KOPT-K1 (cell line): ENCODE results near the gene SH3D21.
A peak's percentile ranks its signal among the peaks of the same experiment; 100 is the strongest.

Source experiments
- H3K27ac ChIP-seq: fragments of 200-600 bp; sonication (generic); 2 replicates; pipeline ENCODE4 v1.5.1; 2016; ENCODE audit warnings: antibody characterized with exemption, mild to moderate bottlenecking, low read depth, low read length; ENCODE audit not compliant: poor library complexity, severe bottlenecking
- H3K36me3 ChIP-seq: fragments of 200-600 bp; sonication (generic); 2 replicates; pipeline ENCODE4 v1.5.1; 2017; ENCODE audit warnings: antibody characterized with exemption, mild to moderate bottlenecking, low read length, moderate library complexity; ENCODE audit not compliant: insufficient read depth
- H3K9me3 ChIP-seq: fragments of 200-600 bp; sonication (generic); 2 replicates; pipeline ENCODE4 v1.5.1; 2017; ENCODE audit warnings: antibody characterized with exemption, low read length, mild to moderate bottlenecking; ENCODE audit not compliant: insufficient read depth, poor library complexity, severe bottlenecking

SH3D21 gene

DNA sequence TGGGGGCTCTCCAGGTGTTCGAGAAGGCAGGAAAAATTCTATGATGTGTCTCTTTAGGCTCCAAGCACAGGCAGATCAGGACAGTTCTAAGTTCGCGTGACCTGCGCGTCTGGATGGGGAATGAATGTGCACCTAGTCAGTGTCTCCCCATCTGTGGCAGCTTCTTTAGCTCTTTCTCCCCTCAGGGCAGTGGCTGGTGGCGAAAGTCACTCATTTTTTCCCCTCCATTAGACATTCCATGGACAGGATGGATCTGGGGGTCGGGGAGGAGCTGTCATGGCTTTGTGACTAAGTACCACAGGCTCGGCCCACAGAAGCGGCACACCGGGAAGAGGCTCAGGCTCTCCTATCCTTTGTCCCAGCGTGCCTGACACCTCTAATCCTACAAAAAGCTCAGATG, 48.3 kb downstream of the SH3D21 start:
- H3K36me3 ChIP-seq = peaks cover 45% of the 10 kb centered on the region
- H3K27ac ChIP-seq = no peak overlapping the region
- H3K9me3 ChIP-seq = no peaks in the 10 kb centered on the region

DNA sequence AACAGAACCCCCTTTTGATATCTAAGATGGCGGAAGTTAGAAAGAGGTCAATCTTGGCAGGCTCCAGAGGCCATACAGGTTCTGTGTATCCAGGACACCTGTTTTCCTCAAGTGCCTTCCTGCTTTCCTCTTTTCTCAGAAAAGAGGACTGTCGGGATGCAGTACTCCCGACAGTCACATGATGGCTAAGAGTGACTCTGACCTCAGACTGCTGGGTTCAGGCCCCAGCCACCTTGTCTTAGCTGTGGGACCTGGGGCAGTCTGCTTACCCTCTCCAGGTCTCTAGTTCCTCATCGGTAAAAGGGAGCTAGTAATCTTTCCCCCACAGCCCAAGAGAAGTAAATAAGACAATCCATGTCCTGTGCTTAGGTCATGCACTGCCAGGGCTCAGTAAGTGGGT, 49.6 kb downstream of the SH3D21 start:
- H3K36me3 ChIP-seq = peaks cover 51% of the 10 kb centered on the region
- no peaks in the 10 kb centered on the region for H3K9me3 ChIP-seq
- H3K27ac ChIP-seq = no peak overlapping the region

DNA sequence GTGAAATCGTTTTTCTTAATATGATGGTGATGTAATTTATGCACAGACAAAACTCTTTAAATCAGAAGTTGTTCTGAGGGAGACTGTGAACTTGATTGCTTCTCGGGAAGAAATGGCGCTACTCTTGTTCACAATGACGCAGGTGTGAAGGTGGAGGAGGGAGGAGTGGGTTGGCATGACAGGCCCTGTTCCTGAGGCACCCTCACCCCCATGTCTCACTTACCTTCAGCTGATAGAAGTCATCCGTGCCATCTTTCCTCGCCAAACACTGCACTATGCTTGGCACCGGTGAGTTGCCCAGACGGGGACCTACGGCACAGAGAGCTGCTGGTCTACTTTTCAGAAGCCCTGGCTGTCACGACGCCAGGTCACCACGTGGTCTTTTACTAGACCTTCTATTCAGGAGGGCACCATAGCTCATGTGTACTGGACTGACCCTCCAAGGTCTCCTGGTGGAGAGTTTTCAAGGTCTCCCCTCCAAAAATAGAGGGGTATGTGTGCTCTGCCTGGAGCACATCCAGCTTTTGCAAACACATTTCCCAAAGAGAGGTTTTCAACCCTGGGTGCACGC, 52.4 kb downstream of the SH3D21 start:
- Histone ChIP-seq H3K36me3 (peaks cover 55% of the 10 kb centered on the region), H3K9me3 (no peaks in the 10 kb centered on the region), H3K27ac (no peak overlapping the region)

DNA sequence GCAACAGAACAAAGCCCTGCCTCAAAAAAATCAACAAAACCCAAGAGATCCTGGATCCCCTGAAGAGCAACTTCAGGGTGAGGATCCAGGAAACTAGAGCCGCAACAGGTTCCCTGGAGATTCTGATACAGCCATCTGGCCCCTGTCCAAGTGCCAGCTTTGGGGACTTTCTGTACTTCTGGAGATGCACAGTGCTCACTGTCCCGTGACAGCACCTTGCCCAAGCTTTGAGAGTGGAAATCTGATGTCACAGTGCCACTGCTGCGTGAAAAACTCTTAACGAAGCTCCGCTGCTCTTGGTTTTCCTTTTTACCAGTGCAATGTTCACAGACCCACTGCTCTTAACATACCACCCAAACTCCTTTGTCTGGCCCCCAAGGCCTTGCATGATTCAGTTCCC, 53.2 kb downstream of the SH3D21 start:
- H3K9me3 ChIP-seq = no peaks in the 10 kb centered on the region
- peaks cover 47% of the 10 kb centered on the region for H3K36me3 ChIP-seq
- no peak overlapping the region for H3K27ac ChIP-seq

DNA sequence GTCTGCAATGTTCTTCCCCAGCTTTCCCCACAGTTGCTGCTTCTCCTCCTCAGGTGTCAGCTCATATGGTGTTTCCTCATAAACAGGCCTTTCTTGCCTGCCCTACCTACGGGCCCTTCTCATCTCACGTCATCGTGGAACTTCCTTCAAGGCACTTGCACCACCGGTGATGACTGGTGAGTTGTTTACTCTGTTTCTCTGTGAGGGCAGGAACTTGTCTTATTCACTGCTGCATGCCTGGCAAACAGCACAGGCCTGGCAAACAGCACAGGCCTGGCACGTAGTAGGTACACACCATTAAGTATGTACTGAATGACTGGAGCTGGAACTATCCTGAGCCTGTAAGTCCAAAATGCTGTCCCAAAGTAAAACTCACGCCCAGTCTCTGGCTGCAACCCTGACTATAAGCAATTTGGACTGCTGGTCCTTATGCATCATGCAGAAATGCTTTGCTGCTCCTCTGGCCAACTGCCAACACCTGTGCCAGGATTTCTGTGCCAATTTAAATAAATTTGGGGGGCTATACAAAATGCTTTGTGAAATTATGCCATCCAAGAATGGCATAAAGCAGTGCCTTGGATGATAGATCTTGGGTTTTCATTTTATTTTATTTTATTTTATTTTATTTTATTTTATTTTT, 53.9 kb downstream of the SH3D21 start:
- peaks cover 41% of the 10 kb centered on the region for H3K36me3 ChIP-seq

DNA sequence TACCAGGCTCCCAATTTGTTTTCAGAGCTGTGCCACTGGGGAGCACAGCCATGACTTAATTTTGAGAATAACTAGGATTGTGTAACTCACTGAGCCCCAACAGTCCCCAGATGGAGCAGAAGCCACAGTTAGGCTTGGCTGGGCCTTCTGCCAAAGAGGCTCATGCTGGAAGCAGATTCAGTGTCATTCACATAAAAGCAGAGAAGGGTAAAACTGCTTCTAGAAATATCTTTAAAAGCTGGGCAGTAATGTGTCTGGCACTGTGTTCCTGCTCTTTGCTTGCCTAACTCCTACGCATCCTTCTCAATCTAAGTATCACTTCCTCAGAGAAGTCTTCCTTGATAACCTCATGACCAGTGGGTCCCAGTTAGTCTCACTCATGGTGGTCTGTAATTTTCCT, 59.2 kb downstream of the SH3D21 start:
- H3K27ac ChIP-seq = no peak overlapping the region
- no peaks in the 10 kb centered on the region for H3K9me3 ChIP-seq
- peaks cover 11% of the 10 kb centered on the region; the same call in 1 of the 2 replicates for H3K36me3 ChIP-seq

More for the DNA sequence above, 53.9 kb downstream of the SH3D21 start:
- H3K27ac ChIP-seq = no peak overlapping the region
- H3K9me3 ChIP-seq = no peaks in the 10 kb centered on the region

DNA sequence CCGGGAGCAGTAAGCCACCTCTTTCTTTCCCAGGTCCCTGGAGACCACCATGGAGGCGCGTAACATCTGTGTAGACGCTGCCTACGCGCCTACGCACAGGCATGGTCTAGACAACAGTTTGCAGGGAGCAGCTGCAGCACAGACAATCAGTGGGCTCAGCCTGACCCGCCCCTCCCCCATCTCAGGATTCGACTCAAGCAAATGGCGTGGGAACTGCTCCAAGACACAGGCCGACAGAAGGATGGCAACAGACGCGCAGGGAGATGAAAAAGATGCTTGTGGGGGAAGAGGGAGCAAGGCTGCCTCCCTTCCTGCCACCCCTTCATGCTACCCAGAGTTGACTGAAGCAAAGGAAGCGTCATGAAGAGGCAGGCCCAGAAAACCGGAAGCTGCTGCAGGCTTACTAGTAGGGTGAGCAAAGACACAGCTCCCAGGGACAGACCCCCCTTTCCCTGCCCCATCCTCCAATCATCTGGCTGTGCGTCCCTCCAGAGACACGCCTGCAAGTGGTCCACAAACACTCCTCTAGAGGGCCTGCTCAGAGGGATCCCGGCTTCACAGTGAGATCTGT, 60.0 kb downstream of the SH3D21 start:
- Histone ChIP-seq H3K36me3 (peaks cover 11% of the 10 kb centered on the region; the same call in 1 of the 2 replicates), H3K27ac (peak overlapping the region; percentile 32), H3K9me3 (no peaks in the 10 kb centered on the region)

DNA sequence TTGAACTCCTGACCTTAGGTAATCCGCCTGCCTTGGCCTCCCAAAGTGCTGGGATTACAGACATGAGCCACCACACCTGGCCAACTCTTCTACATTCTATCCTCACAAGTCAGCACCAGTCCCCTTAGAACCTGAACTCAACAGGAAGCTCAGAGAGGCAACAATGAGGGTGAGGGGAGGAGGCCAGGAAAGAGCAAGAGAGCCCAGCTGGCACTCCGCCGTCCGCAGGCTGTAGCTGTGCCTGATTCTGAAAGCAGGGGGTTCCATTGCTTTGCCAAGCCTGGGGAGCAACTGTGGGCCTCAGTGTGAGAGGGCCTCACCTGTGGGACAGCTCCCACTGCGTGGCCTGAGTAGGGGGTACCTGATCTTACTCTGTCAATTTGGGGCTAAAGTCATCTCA, 60.9 kb downstream of the SH3D21 start:
- Histone ChIP-seq H3K27ac (no peak overlapping the region), H3K9me3 (no peaks in the 10 kb centered on the region), H3K36me3 (peaks cover 10% of the 10 kb centered on the region; the same call in 1 of the 2 replicates)

DNA sequence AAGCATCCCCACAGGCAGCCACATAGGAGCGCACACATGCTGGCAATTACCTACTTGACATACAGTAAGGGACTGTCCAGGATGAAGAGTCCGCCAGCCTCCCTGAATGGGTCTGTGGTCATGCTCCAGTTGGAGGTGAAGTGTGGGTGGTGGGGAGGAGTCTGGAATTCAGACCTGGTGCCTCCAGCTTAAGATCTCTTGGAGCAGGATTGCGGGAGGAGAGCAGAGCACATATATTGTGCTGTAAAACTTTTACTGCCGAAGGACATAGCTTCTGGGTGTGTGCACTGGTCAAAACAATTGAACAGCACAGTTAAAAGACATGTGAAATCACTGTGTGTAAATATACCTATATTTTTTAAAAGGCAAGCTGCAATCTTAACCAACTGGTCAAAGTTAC, 61.6 kb downstream of the SH3D21 start:
- no peak overlapping the region for H3K27ac ChIP-seq

DNA sequence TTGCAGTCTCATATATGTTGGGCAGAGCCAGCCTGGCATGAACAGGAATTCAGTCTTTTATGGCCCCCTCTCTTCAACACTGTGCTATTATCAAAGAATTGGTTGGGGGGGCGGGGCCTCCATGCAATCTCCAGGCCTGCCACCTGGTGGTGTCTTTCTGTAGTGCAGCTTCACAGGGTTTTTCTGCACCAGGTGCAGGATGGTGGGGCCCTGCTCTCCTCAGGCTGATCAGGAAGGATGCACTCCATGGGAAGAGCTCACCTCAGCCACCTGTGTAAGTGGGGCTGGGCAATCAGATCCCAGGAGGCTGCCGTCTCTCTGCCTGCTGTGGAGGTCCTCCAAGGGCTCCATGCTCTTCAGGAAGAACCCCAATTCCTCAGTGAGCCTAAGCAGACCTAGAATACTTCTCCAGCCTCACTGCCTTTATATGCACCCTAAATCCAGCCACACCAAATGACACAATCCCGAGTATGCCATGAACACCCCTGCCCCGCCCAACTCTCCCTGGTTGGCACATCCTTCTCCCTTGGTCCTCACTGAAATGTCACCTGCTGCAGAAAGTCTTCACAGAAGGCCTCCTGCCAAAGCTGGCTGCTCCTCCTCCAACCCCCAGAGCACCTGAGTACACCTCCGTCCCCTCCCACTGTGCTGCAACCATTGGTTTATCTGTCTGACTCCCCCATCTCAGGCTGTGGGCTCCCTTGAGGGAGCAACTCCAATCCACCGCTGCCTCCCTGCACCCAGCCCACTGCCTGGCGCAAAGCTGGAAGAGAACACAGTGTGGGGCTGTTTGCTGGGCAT, 63.1 kb downstream of the SH3D21 start:
- Histone ChIP-seq H3K27ac (peak overlapping the region; percentile 1), H3K36me3 (peaks cover 4% of the 10 kb centered on the region; the same call in 1 of the 2 replicates), H3K9me3 (no peaks in the 10 kb centered on the region)

More for the DNA sequence above, 61.6 kb downstream of the SH3D21 start:
- no peaks in the 10 kb centered on the region for H3K9me3 ChIP-seq
- peaks cover 5% of the 10 kb centered on the region; the same call in 1 of the 2 replicates for H3K36me3 ChIP-seq
